HG03342 (cell line): ENCODE data around the gene TRMT44.
"Not testable (repeated sequence)": the region's sequence is repeated elsewhere in the genome, so short reads cannot be mapped to it uniquely, and the experiment has no call there.

ENCODE experiments used
- ATAC-seq: cut with Tn5 transposase; IDR thresholded peaks from one replicate; pipeline ENCODE4 v1.9.1; 2021; ENCODE audit warnings: mild to moderate bottlenecking, moderate library complexity; ENCODE audit not compliant: unreplicated experiment

Gene TRMT44

DNA sequence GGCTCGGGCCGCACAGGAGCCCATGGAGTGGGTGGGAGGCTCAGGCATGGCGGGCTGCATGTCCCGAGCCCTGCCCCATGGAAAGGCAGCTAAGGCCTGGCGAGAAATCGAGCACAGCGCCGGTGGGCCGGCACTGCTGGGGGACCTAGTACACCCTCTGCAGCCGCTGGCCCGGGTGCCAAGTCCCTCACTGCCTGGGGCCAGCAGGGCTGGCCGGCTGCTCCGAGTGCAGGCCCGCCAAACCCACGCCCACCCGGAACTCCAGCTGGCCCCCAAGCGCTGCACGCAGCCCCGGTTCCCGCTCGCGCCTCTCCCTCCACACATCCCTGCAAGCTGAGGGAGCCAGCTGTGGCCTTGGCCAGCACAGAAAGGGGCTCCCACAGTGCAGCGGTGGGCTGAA is 50.9 kb downstream of the TRMT44 start:
- ATAC-seq = not testable (repeated sequence)

DNA sequence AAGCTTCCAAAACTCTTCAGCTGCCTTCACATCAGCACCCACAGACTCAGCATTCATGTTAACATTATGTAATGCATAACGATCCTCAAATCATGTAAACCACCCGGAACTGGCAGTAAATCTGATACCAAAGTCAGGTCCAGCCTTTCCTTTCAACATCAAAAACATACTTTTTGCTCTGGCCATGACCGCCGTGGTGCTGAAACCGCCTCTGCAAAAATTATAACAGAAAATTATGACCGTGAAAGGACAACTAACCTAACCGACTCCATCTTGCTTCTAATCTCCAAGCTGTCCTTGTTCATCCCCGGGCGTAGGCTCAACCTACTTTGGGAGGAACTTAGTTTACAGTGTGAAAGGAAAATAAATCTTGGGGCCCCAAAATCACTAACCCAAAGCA is 51.6 kb downstream of the TRMT44 start:
- no peak for ATAC-seq

DNA sequence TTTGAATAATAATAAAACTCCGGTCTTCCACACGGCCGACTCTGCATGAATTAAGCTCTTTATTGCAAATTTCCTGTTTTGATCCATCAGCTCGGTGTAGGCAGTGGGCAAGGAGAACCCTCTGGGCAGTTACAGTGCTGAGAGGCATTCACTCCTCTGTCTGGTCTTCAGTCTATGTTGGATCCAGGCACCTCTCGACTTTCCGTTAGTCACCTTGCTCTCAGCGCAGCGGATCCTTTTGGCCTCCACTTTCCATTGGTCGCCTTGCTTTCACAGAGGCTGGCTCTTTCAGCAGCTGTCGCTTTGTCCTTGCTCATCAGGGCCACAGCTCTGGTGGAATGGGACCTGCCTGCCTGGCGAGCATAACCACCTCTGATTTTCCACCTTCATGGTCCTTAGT is 52.9 kb downstream of the TRMT44 start:
- ATAC-seq = no peak

DNA sequence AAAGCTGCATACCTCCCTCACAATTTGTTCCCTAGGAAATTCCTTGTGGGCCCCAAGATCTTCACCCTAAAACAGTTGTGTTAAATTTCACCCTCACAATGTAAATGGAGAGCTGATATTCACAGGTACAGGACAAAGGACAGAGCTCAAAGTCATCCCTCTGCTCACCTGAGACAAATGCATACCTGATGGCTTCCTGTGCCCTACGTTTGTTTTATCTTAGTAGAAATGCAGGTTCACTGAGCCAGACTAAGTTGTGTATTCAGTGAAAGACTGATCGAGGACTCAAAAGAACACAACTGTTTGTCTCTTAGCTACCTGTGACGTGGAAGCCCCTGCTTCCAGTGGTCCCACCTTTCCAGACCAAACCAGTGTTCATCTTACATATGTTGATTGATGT is 53.6 kb downstream of the TRMT44 start:
- ATAC-seq = no peak

DNA sequence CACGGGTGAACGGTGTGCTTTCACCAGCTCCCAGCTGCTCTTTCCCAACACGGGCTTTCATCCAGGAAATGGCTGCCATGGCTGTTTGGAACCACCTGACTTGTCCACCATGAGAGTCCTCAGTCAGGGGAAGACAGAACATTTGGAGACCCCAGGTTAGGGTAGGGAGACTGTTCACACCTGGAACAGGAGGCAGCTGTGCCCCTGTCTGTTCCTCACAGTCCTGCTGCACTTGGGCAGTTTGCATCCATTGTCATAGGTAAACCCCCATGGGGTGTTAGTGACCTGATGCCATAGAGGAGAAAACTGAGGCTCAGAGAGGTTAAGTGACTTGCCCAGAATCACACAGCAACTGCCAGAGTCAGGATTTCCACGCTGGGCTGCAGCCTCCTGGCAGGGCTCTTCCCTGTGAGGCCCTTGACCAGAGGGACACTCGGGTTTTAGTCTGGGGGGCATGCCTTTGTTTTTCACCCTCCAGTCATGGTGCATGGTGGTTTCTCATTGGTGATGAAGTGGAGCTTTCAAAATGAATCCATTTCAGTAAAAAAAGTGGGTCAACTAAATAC is 54.5 kb downstream of the TRMT44 start:
- no peak for ATAC-seq

DNA sequence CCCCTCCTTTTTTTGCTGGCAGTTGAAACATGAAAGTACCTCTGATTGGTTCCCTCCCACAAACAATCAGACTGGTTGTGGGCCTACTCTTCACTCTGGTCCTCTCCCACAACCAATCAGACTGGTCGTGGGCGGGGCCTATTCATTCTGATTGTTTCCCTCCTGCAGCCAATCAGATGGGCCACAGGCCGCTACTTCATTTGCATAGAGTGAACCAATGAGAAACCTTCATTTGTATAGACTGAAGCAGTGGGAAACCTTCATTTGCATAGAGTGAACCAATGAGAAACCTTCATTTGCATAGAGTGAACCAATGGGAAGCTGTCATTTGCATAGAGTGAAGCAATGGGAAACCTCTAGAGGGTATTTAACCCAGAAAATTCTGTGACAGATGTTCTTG is 55.2 kb downstream of the TRMT44 start:
- ATAC-seq = no peak

DNA sequence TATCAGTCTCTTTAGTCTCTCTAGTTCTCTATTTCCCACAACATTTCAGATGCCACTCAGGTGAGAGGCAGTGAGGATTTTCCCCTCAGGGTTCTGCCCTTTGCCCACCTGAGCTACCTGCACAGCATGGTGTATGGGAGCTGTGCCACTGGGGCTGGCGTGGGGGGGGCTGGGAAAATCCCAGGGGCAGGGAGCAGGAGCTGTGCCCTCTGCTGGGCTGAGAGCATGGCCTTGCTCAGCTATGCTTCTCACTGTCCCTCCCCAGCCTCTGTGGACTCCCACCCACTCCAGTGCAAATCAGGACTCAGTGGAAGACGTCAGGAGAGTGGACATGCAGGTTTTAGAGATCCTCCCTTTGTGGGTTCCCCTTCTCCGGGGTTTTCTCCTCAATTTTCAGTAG is 57.2 kb downstream of the TRMT44 start:
- no peak for ATAC-seq

DNA sequence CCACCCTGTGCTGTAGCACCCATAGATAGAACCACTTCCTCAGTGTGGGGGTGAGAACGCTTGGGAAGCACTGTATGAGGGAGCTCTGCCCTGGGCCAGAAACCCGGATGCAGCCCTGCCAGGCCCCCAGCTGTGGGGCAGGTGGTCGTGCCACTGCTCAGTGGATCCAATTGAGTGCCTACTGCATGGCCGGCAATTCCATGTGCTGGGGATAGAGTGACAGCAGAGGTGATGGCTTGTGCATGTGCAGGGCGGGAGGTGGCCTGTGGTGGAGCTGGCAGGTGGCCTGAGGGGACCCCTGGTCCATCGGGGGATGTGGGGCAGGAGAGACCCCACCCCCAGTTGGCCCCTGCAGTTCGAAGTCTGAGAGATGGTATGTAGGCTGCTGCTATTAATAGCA is 60.4 kb downstream of the TRMT44 start:
- no peak for ATAC-seq

DNA sequence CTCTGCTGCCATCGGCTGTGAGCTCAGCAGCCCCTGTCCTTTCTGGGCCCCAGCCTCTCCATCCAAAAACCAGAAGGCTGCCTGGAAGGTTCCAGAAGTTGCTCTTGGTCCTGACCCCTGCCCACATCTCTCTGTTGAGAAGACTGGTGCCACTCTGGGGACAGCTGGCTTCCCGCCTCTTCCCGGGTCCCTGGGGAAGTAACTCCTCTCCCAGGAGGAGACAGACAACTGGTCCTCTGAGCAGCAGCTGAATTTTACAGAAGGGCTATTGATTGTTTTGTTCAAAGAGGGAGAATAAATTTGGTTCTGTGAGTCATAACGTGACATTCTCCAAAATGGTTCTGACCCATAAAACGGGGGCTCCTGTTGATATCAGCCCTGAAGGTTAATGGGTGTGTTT is 61.2 kb downstream of the TRMT44 start:
- no peak for ATAC-seq

DNA sequence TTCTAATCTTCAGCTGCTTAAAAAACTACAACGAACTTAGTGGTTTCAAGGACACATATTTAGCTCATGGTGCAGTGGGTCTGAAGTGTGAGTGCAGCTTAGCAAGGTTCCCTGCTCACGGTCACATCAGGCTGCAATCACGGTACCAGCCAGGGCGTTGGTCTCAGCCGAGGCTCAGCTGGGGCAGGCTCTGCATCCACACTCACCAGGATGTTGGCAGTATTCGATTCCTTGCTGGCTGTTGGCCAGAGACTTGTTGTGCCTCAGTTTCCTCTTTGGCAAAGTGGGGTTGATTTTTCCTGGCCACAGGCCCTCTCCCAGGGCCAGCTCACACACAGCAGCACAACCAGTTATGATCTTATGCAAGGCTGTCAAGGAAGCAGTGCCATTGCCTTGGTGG is 61.8 kb downstream of the TRMT44 start:
- no peak for ATAC-seq

DNA sequence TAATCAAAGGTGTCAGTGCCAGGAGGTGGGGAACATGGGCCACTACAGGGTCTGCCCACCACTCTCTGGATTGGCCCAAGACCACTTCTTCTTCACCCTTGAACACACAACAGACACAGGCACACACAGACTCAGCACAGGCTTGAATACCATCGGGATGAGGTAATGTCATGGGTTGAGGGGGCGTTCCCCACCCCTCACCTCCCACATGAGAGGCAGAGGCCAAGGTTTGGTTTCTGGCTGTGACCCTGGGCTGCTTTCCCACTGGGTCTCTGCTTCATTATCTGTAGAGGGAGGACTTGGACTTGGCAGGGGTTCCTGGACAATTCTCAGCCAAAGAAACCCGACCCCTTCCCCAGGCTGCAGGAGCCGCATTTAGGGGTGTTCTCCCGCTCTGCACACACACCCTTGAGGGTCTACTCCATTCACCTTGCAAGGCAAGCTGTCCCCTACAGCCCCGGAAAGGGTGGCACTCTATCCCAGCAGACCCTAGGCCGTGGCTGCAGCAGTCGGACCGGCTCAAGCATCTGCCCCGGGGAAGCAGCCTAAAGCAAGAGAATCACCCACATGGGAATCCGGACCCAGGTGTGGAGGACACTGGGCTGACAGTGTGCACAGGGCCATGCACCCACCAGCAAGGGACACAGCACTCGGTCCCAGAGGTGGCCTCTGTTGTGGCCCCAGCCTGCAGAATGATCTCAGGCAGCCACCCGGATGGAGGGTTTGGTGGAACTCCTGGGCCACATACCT is 62.4 kb downstream of the TRMT44 start:
- ATAC-seq = no peak

DNA sequence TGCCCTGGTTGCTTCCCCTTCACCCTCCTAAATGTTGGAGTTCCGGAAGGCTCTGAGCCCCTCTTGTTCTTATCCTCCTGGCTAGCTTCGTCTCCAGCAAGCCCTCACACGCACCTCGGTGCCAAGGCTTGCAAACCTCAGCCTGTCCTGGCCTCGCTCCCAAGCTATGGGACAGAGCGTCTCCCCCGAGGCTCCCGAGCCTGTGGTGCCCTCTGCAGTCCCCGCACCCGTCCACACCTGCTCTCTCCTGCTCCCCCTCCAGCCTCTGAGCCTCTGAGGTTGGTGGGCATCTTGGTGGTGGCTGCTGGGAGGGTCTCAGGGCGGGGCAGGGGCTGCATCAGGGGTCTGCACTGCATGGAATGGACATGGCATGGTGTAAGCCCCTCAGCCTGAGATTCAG is 63.2 kb downstream of the TRMT44 start:
- no peak for ATAC-seq

DNA sequence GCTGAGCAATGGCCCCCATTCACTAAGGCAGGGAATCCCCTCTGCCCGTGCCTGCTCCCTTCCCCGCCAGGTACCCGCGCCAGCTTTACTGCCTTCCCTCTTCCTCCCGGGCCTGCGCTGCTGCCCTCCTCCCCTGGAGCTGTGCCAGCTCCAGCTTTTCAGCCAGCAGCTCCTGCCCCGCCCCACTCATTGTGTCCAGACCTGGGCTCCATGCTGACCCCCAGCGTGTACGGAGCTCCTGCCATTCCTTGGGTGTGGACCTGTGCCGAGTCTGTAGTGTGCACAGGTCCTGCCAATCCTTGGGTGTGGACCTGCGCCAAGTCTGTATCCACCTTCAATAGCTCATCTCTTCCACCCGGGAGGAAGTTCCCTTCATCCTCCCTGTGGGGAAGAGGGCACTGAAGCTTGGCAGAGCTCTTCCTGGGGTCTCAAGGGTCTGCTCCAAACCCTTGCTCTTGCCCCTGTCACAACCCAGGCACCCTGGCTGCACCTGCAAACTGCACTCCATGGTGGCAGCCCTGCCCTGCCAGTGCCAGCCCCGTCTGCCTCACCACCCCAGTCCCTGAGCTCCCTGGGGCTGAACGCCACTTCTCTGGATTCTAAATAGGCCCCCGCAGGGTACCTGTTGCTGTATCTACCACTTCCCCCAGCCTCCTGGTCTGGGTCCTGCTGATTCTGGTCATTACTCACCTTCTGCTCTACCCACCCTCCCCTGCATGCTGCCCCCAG is 63.9 kb downstream of the TRMT44 start:
- no peak for ATAC-seq

DNA sequence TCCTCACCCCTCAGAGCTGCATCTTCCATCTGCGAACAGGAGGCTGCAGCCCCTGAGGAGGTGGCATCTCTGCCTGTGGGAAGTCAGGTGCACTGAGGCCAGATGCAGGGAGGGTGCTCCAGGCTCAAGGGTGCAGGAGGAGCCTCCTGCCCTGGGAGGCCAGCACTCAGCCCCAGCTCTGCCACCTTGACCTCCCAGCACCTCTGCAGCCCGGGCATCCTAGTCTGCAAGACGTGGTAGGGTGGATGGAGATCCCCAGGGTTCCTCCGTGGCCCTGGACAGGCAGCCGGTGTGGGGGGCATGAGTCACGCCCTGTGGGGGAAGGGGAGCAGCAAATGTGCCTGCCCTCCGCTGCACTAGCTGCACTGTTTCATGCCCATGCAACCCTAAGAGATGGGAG is 64.7 kb downstream of the TRMT44 start:
- no peak for ATAC-seq

DNA sequence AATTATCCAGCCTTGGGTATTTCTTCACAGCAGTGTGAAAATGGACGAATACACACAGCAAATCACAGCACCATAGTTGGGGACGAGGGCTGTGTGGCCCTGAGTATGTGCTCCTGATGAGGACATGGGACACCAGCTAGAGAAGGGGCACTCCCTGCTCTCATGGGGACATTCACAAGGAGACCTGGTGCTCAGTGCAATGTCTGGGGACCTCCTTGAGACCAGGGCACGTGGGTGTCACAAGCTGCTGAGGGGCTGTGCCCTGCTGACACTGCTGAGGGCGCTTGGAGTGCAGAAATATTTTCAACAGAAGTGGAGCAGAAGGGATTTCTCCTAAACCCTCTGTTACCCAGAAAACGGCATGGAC is 65.4 kb downstream of the TRMT44 start:
- no peak for ATAC-seq

DNA sequence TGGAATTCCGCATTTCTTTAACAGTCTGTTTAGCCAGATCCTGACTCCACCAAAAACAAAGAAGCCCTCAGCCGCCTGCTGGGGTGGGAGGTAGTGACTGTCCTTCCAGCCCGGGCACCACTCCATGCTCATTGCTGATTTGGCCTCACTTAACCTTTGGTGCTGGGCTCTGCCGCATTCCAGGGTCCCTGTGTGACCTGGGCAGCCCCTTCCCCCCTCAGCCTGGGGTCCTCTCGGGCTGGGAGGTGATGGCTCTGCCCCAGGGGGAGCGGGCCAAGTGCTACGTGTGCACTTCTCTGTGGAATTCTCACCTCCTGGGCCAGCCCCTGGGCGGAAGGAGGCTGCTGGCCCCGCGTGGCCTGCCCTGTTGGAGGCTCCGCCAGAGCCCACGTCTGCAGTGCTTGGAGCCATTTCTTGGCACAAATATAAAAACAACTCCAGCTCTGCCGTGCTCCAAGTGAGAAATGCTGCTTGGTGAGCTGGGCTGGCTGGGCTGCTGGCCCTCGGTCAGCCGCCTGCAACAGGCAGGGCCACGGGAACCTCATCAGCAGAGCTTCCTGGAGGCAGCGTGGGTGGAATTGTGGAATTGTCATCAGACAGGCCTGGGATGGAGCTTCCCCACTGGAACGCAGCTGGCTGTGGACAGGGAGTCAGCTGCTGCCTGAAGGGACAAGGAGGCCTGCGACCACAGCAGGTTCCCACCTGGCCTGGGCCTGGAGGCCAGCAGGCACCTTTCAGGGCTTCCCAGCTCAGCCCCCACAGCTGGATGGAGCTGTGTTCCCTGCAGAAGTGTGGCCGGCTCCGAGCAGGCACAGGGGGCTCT is 66.0 kb downstream of the TRMT44 start:
- ATAC-seq = no peak

DNA sequence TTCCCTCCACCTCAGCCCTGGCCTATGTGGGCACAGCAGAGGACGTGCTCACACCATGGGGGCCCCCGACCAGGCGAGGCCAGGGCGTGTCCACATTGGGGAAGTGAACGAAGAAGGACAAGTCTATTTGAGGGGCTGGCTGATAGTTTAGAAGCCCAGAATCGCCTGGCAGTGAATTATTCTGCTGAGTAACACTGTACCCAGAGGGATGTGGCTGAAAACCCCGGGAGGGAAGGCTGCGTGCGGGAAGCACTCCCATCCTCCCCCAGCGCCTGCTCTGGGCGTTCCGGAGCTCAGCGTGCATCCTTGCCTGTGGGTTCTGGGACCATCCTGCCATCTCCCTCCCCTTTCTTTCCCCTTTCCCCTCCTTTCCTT is 66.6 kb downstream of the TRMT44 start:
- no peak for ATAC-seq

DNA sequence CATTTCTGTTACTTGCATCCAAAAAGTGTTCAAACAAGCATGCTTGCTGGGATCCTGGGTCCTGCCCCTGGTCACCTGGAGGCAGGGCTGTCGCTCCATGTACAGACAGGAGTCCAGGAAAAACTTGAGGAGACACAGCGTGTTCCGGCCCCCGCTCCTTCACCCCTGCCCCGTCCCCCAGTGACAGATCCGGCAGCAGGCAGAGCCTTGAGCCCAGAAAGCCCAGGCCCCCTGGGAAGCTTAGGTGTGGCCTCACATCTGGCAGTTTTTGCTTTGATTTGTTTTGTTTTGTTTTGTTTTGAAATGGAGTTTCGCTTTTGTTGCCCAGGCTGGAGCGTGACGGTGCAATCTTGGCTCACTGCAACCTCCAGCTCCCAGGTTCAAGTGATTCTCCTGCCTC is 67.0 kb downstream of the TRMT44 start:
- no peak for ATAC-seq

DNA sequence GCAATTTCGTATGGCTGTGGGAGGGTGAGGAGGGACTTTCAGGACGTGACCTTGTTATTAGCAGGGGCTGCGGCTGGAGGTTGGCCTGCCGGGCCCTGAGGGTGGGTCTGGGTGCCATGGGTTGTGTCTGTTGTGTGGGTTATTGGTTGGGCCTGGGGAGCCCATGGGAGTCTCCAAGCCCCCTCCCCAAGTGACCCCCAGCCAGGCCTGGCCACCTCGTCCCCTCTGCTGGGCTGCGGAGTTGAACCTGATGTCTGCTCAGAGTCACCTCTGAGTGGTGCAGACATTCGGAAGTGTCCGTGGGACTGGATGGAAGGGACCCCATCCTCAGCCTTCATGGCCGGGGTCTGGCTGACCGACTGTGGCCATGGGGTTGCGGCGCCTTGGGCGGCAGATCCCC is 67.7 kb downstream of the TRMT44 start:
- ATAC-seq = no peak

DNA sequence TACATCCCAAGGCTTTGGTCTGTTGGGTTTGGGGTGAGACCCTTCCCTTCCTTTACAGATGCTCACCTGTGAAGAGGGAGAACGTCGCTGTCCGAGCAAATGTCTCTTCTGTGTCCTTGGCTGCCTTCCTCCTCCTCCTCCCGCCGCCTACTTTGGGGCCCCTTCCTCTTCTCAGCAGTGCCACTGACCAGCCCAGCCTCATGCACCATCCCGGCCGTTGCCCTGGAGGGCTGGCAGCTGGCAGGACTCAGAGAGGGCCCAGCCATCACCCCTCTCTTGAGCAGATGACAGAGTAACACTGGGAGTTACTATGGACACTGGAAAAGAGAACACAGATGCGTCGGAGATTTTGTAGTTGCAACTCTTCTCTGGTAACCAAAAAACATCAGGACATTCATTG is 68.2 kb downstream of the TRMT44 start:
- ATAC-seq = no peak

DNA sequence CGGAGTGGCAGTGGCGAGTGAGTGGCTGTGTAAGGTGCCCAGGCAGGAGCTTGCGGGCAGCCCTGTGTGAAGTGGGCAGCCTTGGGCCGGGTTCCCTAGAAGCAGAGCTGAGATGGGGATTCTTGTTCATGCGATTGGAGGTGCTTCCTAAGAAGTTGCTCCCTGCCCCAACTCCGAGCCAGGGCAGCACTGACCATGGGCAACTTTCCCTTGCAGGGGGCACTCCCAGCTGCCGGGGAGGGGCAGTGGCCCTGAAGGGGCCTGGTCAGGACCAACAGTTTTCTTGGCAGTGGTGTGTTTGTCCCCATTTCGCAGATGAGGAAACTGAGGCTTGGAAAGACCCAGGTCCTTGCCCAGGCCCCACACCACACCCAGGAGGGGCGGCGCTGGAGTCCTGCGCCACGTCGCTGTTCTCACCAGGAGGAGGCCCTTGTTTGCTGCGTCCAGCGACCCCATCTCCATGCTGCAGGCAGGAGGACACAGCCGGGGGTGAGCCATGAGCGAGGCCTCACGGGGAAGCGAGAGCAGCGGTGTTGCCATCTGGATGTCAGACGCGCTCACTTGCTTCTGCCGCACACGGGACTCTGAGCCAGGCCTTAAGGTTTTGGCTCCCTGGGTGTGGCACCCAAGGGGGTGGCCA is 68.9 kb downstream of the TRMT44 start:
- no peak for ATAC-seq
